Panc1 (cell line): ENCODE measurements around the gene EHBP1. TPM values are rescaled to one million over a fixed set of nuclear protein-coding genes. Genes with fewer than 3 reads are reported as not detected.

Source experiments
- ATAC-seq: fragments of 200-7000 bp; cut with Tn5 transposase; 2 replicates; pipeline ENCODE4 v1.9.1; 2020; ENCODE audit warnings: mild to moderate bottlenecking, moderate library complexity
- BruUV-seq: library from RNA; stranded (reverse); fragments of 400-500 nt; replicated peaks from 2 replicates; lab custom pipeline; 2021; lab: Mats Ljungman, UMichigan
- CTCF ChIA-PET: fragments of 300-600 bp; sonication (Branson Sonifier 250); formaldehyde crosslinking; loops from one replicate; lab custom pipeline; 2022; ENCODE audit warnings: antibody characterized with exemption; lab: Charles Lee
- POLR2A ChIA-PET: fragments of 300-600 bp; sonication (Branson Sonifier 250); formaldehyde crosslinking; loops from one replicate; lab custom pipeline; 2022; ENCODE audit warnings: antibody characterized with exemption; lab: Charles Lee
- DNase-seq: peaks from one replicate; pipeline ENCODE4 v3.0.0-alpha.2; 2010; ENCODE audit warnings: low read depth, low spot score
- H3K27ac ChIP-seq: 2 replicates; pipeline ENCODE4 v1.5.1; 2011; ENCODE audit warnings: mild to moderate bottlenecking, low read length, inconsistent platforms
- H3K27me3 ChIP-seq: fragments of 200-500 bp; sonication (Bioruptor generic); 2 replicates; pipeline ENCODE4 v1.6.0; 2014; ENCODE audit warnings: low read length, inconsistent platforms; ENCODE audit not compliant: control insufficient read depth, insufficient read depth
- H3K36me3 ChIP-seq: fragments of 200-500 bp; sonication (Bioruptor generic); 2 replicates; pipeline ENCODE4 v1.5.1; 2014; ENCODE audit warnings: inconsistent platforms, mild to moderate bottlenecking, low read length, moderate library complexity; ENCODE audit not compliant: control insufficient read depth, insufficient read depth
- H3K4me1 ChIP-seq: 2 replicates; pipeline ENCODE4 v1.5.1; 2011; ENCODE audit warnings: inconsistent platforms, mild to moderate bottlenecking, low read length, moderate library complexity; ENCODE audit not compliant: control insufficient read depth, insufficient read depth
- H3K4me3 ChIP-seq, 2 experiments: 2 replicates each; pipeline ENCODE4 v1.5.1; 2011 to 2012; ENCODE audit warnings: low read depth in 2 of 2, low read length in 2 of 2, mild to moderate bottlenecking in 2 of 2, inconsistent platforms in 1 of 2, moderate library complexity in 1 of 2
- H3K9me3 ChIP-seq: fragments of 200-500 bp; sonication (Bioruptor generic); 2 replicates; pipeline ENCODE4 v1.5.1; 2014; ENCODE audit warnings: low read depth, mild to moderate bottlenecking, inconsistent platforms, low read length, moderate library complexity; ENCODE audit not compliant: control insufficient read depth, insufficient read depth
- CTCF ChIP-seq: fragments of 450-650 bp; IDR thresholded peaks from 2 replicates; pipeline ENCODE4 v1.5.1; 2017; ENCODE audit warnings: mild to moderate bottlenecking
- POLR2AphosphoS5 ChIP-seq: IDR thresholded peaks from 2 replicates; pipeline ENCODE4 v1.6.1; 2012; ENCODE audit warnings: mild to moderate bottlenecking, low read depth, low read length, moderate library complexity
- REST ChIP-seq, 2 experiments: IDR thresholded peaks; 2 replicates each; pipeline ENCODE4 v1.6.1; 2011 to 2012; ENCODE audit warnings: low read depth in 2 of 2, control low read depth in 1 of 2, low read length in 1 of 2, mild to moderate bottlenecking in 1 of 2, moderate library complexity in 1 of 2; ENCODE audit not compliant: insufficient read depth in 1 of 2
- SIN3A ChIP-seq: IDR thresholded peaks from 2 replicates; pipeline ENCODE4 v1.6.1; 2012; ENCODE audit warnings: low read depth, mild to moderate bottlenecking, low read length, moderate library complexity, borderline replicate concordance; ENCODE audit not compliant: insufficient read depth
- TCF7L2 ChIP-seq: IDR thresholded peaks from 2 replicates; pipeline ENCODE4 v1.6.1; 2011; ENCODE audit warnings: mild to moderate bottlenecking, low read depth, low read length, inconsistent platforms
- in situ Hi-C: cut with HindIII; loops from 2 replicates; pipeline ENCODE4 v1.10.0; 2016; ENCODE audit warnings: low sequenced_read_pairs, low pct_unique_long_range_greater_than_20kb
- intact Hi-C: fragments of 100-400 bp; cut with micrococcal nuclease; formaldehyde crosslinking; loops from one replicate; pipeline ENCODE4 v1.10.0; 2022; ENCODE audit not compliant: unreplicated experiment
- total RNA-seq: library from RNA; stranded (reverse); gene quantifications from one replicate; pipeline ENCODE4 v1.2.1, GENCODE V29; 2021; ENCODE audit not compliant: unreplicated experiment

Gene EHBP1
- total RNA-seq, 1 experiment from 2014 or later: 46.1 TPM

GRCh38 chr2:62745891-62746481 lies 40.5 kb downstream of the EHBP1 start:
- Histone ChIP-seq H3K27me3 (no peaks in the 10 kb centered on the region), H3K9me3 (no peaks in the 10 kb centered on the region), H3K36me3 (no peaks in the 10 kb centered on the region), H3K4me3 (no peak overlapping the region), H3K27ac (no peak overlapping the region), H3K4me1 (no peaks in the 10 kb centered on the region; the same call in 1 of the 2 replicates)
- no TSS peak for BruUV-seq
- no peak for ATAC-seq
- no peak for DNase-seq
- ChIA-PET POLR2A (no interaction called here), CTCF (no interaction called here)
- in situ Hi-C loops: no loop called here
- TF ChIP-seq SIN3A (no peak), POLR2AphosphoS5 (no peak), CTCF (no peak), REST (IDR thresholded peaks at IDR 0.05; ENCODE audit: insufficient read depth in 1 of 2, low read depth in 2 of 2, low read length in 1 of 2) (no peak)
- intact Hi-C loops: no loop called here

GRCh38 chr2:62747169-62747568 lies 41.7 kb downstream of the EHBP1 start:
- ATAC-seq: no peak
- no TSS peak for BruUV-seq

More at GRCh38 chr2:62747169-62747568, 41.7 kb downstream of the EHBP1 start:
- ChIA-PET POLR2A (no interaction called here), CTCF (no interaction called here)
- TF ChIP-seq POLR2AphosphoS5 (no peak), REST (IDR thresholded peaks at IDR 0.05; ENCODE audit: insufficient read depth in 1 of 2, low read depth in 2 of 2, low read length in 1 of 2) (no peak), CTCF (no peak), TCF7L2 (no peak), SIN3A (no peak)
- Histone ChIP-seq H3K36me3 (no peaks in the 10 kb centered on the region), H3K4me3 (no peak overlapping the region), H3K9me3 (no peaks in the 10 kb centered on the region), H3K4me1 (no peaks in the 10 kb centered on the region; the same call in 1 of the 2 replicates), H3K27ac (no peak overlapping the region), H3K27me3 (no peaks in the 10 kb centered on the region)
- in situ Hi-C loops (no loop called here), intact Hi-C loops (no loop called here)
- DNase-seq: no peak
